ENCODE results near the gene WFIKKN1. TPM values are rescaled to one million over a fixed set of nuclear protein-coding genes. Genes with fewer than 3 reads are reported as not detected.

WFIKKN1 gene
- total and polyA plus RNA-seq, 2 donors (not counting 1 experiment from before 2014, with no cell fraction given): 0.64 to 0.84 TPM

- H3K4me2 ChIP-seq (replicated peaks; ENCODE audit: low read depth, low read length, poor library complexity, severe bottlenecking): peak overlapping the region; percentile 94
- H3K9me3 ChIP-seq (ENCODE audit: control extremely low read depth in 1 of 3, control insufficient read depth in 2 of 3, insufficient read depth in 1 of 3, low read length in 2 of 3): no peaks in the 10 kb centered on the region
- peaks cover 52% of the 10 kb centered on the region for H4K20me1 ChIP-seq (ENCODE audit: control insufficient read depth, insufficient read depth, low read length, poor library complexity, severe bottlenecking)
- ChIA-PET CTCF (interaction anchor here (0.7 to 0.8 kb wide), 2 partner anchors 46 to 73 kb away, joined by 3 to 4 read pairs; partner anchors contain the start of gene METTL26), POLR2A (interaction anchor here (1.2 kb wide), 1 partner anchor 45 kb away, joined by 3 read pairs; the partner anchor contains the start of gene METTL26)
- peak overlapping the region in 1 of 2 donors; percentile 63 for H3K27ac ChIP-seq (ENCODE audit: low read length in 2 of 2)
- peaks cover 62% of the 10 kb centered on the region for H3K79me2 ChIP-seq (ENCODE audit: control insufficient read depth, insufficient read depth, low read length)
- TF ChIP-seq CTCF (IDR thresholded peaks at IDR 0.05): no peak
- TF ChIP-seq EZH2 (IDR thresholded peaks at IDR 0.05; ENCODE audit: borderline replicate concordance, insufficient read depth, low read depth, low read length, poor library complexity, severe bottlenecking): no peak
- ATAC-seq (ENCODE audit: low read depth) (no peak), DNase-seq (no peak)
- H3K4me1 ChIP-seq (ENCODE audit: control insufficient read depth in 2 of 2, insufficient read depth in 2 of 2, low read length in 2 of 2): peaks cover 14 to 30% of the 10 kb centered on the region in 2 donors
- H3K36me3 ChIP-seq (replicated peaks in 1 of 2; ENCODE audit: control extremely low read depth in 1 of 2, control insufficient read depth in 1 of 2, extremely low read depth in 1 of 2, insufficient read depth in 2 of 2, low read length in 1 of 2): no peaks in the 10 kb centered on the region
- H3K4me3 ChIP-seq (ENCODE audit: control extremely low read depth in 1 of 5, extremely low read depth in 1 of 5, insufficient read depth in 1 of 5, low read depth in 2 of 5, low read length in 4 of 5): peak overlapping the region; percentile 22 to 65 (median 56)
- H3K9ac ChIP-seq (ENCODE audit: low read length): peak overlapping the region; percentile 63
- Mint-ChIP-seq H3K27me3 (no peaks in the 10 kb centered on the region), H3K9me3 (ENCODE audit: insufficient read depth) (no peaks in the 10 kb centered on the region), H3K27ac (peak overlapping the region; percentile 80), H3K4me3 (peak overlapping the region; percentile 90), H3K4me1 (peaks cover 50% of the 10 kb centered on the region)
- peak overlapping the region; percentile 59 for H2AFZ ChIP-seq (ENCODE audit: insufficient read depth, low read depth, low read length, poor library complexity, severe bottlenecking)
- intact Hi-C loops (cut with micrococcal nuclease): no loop called here
- under 1% methylated on average over 71 of the region's 71 CpGs for WGBS (ENCODE audit: insufficient coverage)
- peaks cover 0 to 2% (median 0%) of the 10 kb centered on the region in 4 experiments for H3K27me3 ChIP-seq (replicated peaks in 1 of 4; ENCODE audit: control extremely low read depth in 1 of 4, control insufficient read depth in 3 of 4, insufficient read depth in 4 of 4, low read length in 3 of 4)
Observed at GRCh38 chr16:590188-590814, 40.5 kb upstream of the WFIKKN1 start.

- peaks cover 66% of the 10 kb centered on the region for H3K79me2 ChIP-seq (ENCODE audit: control insufficient read depth, insufficient read depth, low read length)
Observed at GRCh38 chr16:590815-591200, 40.0 kb upstream of the WFIKKN1 start.

More at GRCh38 chr16:590815-591200, 40.0 kb upstream of the WFIKKN1 start:
- no peak for ATAC-seq (ENCODE audit: low read depth)
- Histone ChIP-seq H3K36me3 (replicated peaks in 1 of 2; ENCODE audit: control extremely low read depth in 1 of 2, control insufficient read depth in 1 of 2, extremely low read depth in 1 of 2, insufficient read depth in 2 of 2, low read length in 1 of 2) (no peaks in the 10 kb centered on the region), H3K27me3 (replicated peaks in 1 of 4; ENCODE audit: control extremely low read depth in 1 of 4, control insufficient read depth in 3 of 4, insufficient read depth in 4 of 4, low read length in 3 of 4) (no peaks in the 10 kb centered on the region), H2AFZ (ENCODE audit: insufficient read depth, low read depth, low read length, poor library complexity, severe bottlenecking) (peak overlapping the region; percentile 59), H3K4me3 (ENCODE audit: control extremely low read depth in 1 of 5, extremely low read depth in 1 of 5, insufficient read depth in 1 of 5, low read depth in 2 of 5, low read length in 4 of 5) (peak overlapping the region; percentile 22 to 65 (median 56)), H4K20me1 (ENCODE audit: control insufficient read depth, insufficient read depth, low read length, poor library complexity, severe bottlenecking) (peaks cover 53% of the 10 kb centered on the region), H3K9me3 (ENCODE audit: control extremely low read depth in 1 of 3, control insufficient read depth in 2 of 3, insufficient read depth in 1 of 3, low read length in 2 of 3) (no peaks in the 10 kb centered on the region), H3K9ac (ENCODE audit: low read length) (peak overlapping the region; percentile 63), H3K4me1 (ENCODE audit: control insufficient read depth in 2 of 2, insufficient read depth in 2 of 2, low read length in 2 of 2) (peaks cover 14 to 30% of the 10 kb centered on the region in 2 donors), H3K4me2 (replicated peaks; ENCODE audit: low read depth, low read length, poor library complexity, severe bottlenecking) (peak overlapping the region; percentile 94), H3K27ac (ENCODE audit: low read length in 2 of 2) (peak overlapping the region in 1 of 2 donors; percentile 63)
- POLR2A ChIA-PET: interaction anchor here (1.2 kb wide), 1 partner anchor 45 kb away, joined by 3 read pairs; the partner anchor contains the start of gene METTL26
- peak overlapping the region; percentile 80 for H3K27ac Mint-ChIP-seq
- CTCF ChIA-PET: interaction anchor here (0.7 to 0.8 kb wide), 2 partner anchors 45 to 72 kb away, joined by 3 to 4 read pairs; partner anchors contain the start of gene METTL26
- peak; percentile 32 for DNase-seq
- peaks cover 46% of the 10 kb centered on the region for H3K4me1 Mint-ChIP-seq
- H3K9me3 Mint-ChIP-seq (ENCODE audit: insufficient read depth): no peaks in the 10 kb centered on the region
- H3K4me3 Mint-ChIP-seq: peak overlapping the region; percentile 90
- TF ChIP-seq CTCF (IDR thresholded peaks at IDR 0.05) (no peak), EZH2 (IDR thresholded peaks at IDR 0.05; ENCODE audit: borderline replicate concordance, insufficient read depth, low read depth, low read length, poor library complexity, severe bottlenecking) (no peak)
- H3K27me3 Mint-ChIP-seq: no peaks in the 10 kb centered on the region
- WGBS (ENCODE audit: insufficient coverage): 74% methylated on average over 10 of the region's 10 CpGs
- intact Hi-C loops (cut with micrococcal nuclease): no loop called here

Measured in B cell (primary cell).